ENCODE results near the gene EVA1B.

The EVA1B gene, protein sequence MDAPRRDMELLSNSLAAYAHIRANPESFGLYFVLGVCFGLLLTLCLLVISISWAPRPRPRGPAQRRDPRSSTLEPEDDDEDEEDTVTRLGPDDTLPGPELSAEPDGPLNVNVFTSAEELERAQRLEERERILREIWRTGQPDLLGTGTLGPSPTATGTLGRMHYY

DNA sequence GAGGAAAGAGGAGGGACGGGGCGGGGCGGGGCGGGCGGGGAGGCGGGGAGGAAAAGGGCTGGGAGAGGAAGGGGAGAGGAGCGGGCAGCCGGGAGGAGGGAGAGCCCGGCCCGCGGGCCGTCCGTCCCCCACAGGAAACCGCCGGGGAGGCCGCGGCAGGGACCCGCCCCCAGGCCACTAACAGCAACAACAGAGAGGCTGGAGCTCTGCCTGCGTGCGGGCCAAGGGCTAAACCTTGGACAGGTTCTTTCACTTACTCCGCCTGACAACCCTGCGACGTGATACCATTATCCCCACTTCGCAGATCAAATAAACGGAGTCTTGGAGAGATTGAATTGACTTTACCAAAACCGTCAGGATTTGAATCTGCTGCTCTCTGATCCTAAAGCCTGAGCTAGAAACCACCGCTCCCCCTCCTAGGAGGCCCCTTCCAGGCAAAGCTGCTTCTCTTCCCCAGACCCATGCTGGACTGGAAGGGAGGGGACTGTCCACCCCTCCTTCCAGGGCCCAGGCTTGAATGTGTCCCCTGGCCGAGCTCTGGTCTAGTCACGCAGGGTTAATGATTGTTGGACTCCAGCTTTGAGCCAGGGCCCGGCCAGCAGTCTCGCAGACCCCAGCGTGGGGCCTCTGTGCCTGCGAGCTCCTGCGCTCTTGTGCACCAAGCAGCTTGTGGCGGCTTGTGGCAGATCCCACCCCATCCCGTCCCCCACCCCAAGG is at the start of gene EVA1B:
TSS of gene EVA1B (minus strand) at position 10 of the 717 bp plus-strand sequence. CDS start 608 bp downstream, outside the sequence.
- peak in 8 of 14 donors; percentile 19 to 66 (median 36) for DNase-seq

DNA sequence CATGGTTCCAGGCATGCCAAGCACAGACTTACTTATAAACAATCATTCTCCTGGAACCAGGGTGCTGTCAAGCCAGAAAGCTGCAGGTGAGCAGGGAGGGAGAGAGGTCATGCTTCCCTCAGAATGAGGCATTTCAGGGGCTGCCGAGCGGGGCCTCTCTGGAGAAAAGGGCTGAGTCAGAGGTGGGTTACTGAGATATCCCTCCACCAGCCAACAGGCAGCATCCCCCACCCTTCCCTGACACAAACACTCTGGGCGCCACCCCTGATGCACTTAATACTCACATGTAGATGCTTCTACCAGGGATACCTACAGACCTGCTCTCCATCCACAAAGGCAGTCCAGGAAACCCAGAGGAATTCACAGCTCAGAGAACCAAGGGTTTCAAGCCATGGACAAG is 49.2 kb upstream of the EVA1B start:
- no peak for DNase-seq

DNA sequence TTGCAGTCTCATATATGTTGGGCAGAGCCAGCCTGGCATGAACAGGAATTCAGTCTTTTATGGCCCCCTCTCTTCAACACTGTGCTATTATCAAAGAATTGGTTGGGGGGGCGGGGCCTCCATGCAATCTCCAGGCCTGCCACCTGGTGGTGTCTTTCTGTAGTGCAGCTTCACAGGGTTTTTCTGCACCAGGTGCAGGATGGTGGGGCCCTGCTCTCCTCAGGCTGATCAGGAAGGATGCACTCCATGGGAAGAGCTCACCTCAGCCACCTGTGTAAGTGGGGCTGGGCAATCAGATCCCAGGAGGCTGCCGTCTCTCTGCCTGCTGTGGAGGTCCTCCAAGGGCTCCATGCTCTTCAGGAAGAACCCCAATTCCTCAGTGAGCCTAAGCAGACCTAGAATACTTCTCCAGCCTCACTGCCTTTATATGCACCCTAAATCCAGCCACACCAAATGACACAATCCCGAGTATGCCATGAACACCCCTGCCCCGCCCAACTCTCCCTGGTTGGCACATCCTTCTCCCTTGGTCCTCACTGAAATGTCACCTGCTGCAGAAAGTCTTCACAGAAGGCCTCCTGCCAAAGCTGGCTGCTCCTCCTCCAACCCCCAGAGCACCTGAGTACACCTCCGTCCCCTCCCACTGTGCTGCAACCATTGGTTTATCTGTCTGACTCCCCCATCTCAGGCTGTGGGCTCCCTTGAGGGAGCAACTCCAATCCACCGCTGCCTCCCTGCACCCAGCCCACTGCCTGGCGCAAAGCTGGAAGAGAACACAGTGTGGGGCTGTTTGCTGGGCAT is 45.8 kb upstream of the EVA1B start:
- peak in 12 of 14 donors; percentile 11 to 61 (median 39) for DNase-seq

DNA sequence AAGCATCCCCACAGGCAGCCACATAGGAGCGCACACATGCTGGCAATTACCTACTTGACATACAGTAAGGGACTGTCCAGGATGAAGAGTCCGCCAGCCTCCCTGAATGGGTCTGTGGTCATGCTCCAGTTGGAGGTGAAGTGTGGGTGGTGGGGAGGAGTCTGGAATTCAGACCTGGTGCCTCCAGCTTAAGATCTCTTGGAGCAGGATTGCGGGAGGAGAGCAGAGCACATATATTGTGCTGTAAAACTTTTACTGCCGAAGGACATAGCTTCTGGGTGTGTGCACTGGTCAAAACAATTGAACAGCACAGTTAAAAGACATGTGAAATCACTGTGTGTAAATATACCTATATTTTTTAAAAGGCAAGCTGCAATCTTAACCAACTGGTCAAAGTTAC is 44.4 kb upstream of the EVA1B start:
- DNase-seq: no peak

DNA sequence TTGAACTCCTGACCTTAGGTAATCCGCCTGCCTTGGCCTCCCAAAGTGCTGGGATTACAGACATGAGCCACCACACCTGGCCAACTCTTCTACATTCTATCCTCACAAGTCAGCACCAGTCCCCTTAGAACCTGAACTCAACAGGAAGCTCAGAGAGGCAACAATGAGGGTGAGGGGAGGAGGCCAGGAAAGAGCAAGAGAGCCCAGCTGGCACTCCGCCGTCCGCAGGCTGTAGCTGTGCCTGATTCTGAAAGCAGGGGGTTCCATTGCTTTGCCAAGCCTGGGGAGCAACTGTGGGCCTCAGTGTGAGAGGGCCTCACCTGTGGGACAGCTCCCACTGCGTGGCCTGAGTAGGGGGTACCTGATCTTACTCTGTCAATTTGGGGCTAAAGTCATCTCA is 43.6 kb upstream of the EVA1B start:
- no peak for DNase-seq

DNA sequence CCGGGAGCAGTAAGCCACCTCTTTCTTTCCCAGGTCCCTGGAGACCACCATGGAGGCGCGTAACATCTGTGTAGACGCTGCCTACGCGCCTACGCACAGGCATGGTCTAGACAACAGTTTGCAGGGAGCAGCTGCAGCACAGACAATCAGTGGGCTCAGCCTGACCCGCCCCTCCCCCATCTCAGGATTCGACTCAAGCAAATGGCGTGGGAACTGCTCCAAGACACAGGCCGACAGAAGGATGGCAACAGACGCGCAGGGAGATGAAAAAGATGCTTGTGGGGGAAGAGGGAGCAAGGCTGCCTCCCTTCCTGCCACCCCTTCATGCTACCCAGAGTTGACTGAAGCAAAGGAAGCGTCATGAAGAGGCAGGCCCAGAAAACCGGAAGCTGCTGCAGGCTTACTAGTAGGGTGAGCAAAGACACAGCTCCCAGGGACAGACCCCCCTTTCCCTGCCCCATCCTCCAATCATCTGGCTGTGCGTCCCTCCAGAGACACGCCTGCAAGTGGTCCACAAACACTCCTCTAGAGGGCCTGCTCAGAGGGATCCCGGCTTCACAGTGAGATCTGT is 42.7 kb upstream of the EVA1B start:
- DNase-seq: peak in 12 of 14 donors; percentile 22 to 85 (median 43)

DNA sequence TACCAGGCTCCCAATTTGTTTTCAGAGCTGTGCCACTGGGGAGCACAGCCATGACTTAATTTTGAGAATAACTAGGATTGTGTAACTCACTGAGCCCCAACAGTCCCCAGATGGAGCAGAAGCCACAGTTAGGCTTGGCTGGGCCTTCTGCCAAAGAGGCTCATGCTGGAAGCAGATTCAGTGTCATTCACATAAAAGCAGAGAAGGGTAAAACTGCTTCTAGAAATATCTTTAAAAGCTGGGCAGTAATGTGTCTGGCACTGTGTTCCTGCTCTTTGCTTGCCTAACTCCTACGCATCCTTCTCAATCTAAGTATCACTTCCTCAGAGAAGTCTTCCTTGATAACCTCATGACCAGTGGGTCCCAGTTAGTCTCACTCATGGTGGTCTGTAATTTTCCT is 41.9 kb upstream of the EVA1B start:
- peak in 11 of 14 donors; percentile 5 to 82 (median 41) for DNase-seq

DNA sequence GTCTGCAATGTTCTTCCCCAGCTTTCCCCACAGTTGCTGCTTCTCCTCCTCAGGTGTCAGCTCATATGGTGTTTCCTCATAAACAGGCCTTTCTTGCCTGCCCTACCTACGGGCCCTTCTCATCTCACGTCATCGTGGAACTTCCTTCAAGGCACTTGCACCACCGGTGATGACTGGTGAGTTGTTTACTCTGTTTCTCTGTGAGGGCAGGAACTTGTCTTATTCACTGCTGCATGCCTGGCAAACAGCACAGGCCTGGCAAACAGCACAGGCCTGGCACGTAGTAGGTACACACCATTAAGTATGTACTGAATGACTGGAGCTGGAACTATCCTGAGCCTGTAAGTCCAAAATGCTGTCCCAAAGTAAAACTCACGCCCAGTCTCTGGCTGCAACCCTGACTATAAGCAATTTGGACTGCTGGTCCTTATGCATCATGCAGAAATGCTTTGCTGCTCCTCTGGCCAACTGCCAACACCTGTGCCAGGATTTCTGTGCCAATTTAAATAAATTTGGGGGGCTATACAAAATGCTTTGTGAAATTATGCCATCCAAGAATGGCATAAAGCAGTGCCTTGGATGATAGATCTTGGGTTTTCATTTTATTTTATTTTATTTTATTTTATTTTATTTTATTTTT is 36.6 kb upstream of the EVA1B start:
- DNase-seq: no peak

DNA sequence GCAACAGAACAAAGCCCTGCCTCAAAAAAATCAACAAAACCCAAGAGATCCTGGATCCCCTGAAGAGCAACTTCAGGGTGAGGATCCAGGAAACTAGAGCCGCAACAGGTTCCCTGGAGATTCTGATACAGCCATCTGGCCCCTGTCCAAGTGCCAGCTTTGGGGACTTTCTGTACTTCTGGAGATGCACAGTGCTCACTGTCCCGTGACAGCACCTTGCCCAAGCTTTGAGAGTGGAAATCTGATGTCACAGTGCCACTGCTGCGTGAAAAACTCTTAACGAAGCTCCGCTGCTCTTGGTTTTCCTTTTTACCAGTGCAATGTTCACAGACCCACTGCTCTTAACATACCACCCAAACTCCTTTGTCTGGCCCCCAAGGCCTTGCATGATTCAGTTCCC is 35.9 kb upstream of the EVA1B start:
- no peak for DNase-seq

DNA sequence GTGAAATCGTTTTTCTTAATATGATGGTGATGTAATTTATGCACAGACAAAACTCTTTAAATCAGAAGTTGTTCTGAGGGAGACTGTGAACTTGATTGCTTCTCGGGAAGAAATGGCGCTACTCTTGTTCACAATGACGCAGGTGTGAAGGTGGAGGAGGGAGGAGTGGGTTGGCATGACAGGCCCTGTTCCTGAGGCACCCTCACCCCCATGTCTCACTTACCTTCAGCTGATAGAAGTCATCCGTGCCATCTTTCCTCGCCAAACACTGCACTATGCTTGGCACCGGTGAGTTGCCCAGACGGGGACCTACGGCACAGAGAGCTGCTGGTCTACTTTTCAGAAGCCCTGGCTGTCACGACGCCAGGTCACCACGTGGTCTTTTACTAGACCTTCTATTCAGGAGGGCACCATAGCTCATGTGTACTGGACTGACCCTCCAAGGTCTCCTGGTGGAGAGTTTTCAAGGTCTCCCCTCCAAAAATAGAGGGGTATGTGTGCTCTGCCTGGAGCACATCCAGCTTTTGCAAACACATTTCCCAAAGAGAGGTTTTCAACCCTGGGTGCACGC is 35.2 kb upstream of the EVA1B start:
- no peak for DNase-seq

DNA sequence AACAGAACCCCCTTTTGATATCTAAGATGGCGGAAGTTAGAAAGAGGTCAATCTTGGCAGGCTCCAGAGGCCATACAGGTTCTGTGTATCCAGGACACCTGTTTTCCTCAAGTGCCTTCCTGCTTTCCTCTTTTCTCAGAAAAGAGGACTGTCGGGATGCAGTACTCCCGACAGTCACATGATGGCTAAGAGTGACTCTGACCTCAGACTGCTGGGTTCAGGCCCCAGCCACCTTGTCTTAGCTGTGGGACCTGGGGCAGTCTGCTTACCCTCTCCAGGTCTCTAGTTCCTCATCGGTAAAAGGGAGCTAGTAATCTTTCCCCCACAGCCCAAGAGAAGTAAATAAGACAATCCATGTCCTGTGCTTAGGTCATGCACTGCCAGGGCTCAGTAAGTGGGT is 32.4 kb upstream of the EVA1B start:
- no peak for DNase-seq

DNA sequence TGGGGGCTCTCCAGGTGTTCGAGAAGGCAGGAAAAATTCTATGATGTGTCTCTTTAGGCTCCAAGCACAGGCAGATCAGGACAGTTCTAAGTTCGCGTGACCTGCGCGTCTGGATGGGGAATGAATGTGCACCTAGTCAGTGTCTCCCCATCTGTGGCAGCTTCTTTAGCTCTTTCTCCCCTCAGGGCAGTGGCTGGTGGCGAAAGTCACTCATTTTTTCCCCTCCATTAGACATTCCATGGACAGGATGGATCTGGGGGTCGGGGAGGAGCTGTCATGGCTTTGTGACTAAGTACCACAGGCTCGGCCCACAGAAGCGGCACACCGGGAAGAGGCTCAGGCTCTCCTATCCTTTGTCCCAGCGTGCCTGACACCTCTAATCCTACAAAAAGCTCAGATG is 31.0 kb upstream of the EVA1B start:
- no peak for DNase-seq

DNA sequence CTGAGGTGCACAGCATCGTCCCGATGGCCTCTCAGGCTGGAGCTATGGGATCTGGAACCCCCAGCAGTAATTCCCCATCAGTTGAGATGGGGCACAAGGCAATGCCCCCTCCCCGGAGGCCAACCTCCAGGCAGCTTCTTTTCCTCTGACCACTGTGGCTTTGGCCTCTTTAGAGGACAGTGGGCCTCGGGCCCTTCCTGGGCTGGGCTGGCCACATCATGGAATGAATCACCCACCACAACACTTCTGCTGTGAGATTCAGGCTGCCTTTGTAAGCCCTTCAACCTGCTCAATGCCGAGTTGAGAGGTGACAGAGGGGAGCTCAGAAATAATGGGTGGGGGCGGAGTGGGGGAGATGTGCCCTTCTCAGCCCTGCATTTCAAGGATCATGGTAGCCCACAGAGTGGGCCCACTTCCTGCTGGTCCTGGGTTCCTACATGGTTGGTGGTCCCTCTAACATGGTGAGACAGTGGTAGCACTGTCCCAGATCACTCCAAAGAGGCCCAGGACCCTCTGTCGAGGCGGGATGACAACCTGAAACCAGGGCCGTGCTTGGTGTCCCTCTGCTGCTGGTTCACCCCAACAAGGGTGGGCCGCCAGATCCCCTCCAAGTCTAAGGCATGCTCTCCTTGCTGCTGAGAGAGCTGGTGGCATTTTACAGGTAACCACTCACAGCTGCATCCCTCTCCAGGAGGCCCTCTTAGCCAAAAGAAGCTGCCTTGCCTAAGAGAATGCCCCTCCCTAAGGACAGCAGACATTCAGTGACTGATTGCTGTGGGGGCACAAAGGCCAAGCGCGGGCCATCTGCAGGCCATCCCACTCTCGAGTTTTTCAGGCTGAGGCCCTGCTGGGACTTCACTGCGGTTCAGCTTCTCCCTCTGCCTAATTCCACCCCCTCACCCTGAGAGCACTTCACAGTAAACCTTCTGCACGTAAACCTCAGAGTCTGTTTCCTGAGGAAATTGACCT is 29.7 kb upstream of the EVA1B start:
- DNase-seq: no peak

DNA sequence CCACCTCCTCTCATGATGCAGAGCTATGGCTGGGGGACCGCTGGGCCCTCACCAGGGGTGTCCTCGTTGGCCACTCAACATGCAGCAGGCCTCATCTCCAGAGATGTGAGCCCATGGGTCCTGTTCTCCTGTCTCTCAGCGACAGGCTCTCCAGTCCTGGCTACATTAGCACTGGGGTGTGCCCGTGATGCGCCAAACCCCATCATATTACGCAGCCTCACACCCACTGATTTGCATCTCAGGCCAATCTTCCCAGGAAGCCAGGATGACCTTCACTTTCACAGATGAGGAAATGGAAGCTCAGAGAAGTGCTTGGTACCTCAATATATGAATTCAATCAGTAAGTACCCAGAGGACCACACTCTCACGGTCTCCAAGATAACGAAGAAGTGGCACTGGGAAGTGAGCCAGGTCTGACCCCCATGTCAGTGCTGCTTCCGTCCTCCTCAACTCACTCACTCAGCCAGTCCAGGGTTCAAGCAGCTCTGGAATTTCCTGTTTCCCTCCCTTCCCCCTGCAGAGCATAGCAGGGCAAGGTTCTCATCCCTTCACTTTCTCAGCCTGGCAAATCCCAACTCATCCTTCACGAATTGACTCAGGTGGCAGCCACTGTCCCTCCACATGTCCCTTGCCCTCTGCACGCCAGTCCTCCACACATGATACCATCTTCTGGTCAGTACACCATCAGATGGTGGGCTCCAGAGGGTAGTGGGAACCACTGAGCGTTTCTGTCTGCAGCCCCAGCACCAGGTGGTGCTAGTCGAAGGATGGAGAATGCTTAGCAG is 28.9 kb upstream of the EVA1B start:
- no peak for DNase-seq

DNA sequence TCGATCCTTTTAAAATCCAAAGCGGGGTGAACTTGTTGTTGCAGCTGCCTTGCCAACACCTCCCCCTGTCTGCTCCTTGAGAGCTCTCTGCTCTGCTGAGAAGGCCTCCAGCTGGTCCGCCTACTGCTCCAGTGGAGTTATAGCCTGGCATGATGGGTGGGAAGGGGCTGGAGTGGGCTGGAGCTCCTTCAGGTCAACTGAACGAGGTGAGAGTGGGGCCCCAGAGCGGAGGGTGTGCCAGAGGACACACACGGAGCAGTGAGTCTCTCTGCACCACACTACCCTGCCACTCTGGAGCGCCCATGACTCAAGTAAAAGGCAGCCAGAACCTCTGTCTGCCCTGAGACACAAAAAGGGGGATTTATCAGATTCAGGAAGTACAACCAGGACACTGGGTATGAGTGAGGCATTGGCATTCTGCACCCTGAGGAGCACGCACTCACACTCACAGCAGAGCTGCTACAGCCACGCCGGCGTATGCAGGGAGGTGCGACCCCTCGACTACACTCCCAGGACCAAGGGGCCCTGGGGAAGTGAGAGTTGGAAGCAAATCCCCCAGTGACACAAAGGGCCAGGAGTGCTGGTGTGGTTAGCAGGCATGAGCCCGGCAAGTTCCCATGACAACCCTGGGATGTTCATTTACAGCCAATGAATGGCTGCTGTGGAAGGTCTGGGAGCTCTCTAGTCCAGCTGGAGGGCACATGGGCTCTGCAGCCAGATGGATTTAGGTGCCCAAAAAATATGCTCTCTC is 28.0 kb upstream of the EVA1B start:
- peak in 1 of 14 donors; percentile 18 for DNase-seq

DNA sequence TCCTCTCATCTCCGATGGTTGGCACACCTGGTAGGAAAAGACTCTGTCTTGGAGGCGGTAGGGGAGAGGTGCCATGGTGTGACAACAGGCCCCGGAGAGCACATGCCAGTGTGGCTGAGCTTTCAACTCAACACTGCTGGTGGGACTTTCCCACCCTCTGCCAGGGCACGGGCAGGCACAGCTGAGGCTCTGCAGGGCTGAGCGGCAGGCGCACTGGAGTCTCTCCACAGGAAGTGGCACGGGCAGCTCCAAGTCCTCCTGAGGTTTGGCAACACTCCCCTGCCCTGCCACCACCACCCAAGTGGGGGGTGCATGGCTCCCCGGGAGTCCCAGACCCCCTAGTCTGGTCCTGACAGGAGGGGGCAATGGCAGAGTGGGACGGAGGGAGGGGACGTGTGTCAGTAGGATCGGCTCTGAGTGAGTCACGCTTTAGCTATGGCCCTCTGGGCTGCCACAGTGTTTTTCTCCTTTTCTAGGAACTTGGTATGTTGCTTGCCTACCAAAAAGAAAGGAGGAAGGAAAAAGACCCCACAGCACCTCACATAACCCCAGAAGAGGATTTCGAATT is 27.3 kb upstream of the EVA1B start:
- DNase-seq: peak in 3 of 14 donors; percentile 6 to 35 (median 25)

DNA sequence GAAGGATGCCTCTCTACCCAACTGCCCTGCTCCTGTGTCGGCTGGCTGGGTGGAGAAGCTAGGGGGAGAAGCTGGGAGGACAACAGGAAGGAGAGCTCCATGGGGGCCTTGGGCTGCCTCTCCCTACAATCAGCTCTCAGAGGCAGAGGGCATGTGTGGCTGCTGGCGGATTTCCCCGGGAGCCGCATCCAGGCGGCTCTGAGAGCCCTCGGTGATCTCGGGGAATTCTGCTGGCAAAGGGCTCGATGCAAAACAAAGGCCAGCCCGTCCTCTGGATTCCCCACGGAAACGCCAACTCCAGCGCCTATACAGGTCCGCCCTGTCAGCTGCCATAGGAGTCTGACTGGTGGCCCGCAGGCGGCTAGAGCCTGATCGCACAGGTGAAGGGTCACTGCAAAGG is 26.4 kb upstream of the EVA1B start:
- DNase-seq: peak in 2 of 14 donors; percentile 6 to 16

DNA sequence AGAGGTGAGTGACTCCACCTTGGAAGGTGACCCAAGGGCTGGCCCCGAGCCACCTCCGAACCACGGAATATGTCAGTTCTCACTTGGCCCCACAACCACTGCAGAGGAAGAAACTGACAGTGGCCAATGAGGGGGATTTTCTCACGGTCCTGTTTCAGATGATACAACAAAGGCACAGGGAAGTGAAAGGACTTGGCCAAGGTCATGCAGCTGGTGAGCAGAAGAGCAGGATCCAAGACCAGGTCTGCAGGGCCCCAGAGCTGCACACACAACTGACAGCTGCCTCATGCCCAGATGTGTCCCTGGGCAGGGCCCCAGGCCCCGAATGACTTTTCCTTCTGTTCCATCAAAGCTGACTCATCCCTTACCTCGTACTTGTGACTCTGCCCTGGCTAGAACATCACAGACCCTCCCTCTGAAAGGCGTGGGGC is 25.8 kb upstream of the EVA1B start:
- no peak for DNase-seq

All from C1 segment of cervical spinal cord (tissue), 14 donors.